Measurements from ENCODE around the gene TSPAN1.

DNA sequence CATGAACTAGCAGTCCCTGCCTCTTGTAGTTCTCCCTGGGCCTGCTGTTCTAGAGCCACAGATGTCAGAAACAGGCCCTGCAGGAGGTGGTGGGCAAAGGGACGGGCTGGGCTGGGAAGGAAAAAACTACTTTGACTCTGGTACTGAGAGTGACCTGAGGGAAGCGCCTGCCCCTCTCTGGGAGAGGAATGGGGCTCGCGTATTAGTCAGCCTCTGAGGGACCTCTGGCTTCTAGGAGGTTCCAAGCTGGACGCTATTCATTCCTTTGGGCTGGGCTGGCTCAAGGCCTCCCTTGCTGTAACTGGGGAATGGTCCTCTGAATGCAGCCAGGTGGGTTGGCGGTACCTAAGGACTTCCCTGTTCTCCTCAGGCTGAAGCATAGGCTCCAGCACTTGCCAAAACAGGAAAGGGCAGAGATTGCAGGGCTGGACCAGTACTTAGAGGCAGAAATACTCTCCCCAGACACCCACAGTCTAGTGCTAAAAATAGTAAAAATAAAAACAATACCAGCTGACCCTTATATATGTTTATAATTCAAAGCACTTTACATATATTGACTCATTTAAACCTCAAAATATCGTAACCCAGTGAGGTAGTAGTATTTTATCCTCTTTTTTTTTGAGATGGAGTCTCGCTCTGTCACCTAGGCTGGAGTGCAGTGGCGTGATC is 16.3 kb downstream of the TSPAN1 start:
- no peak for TF ChIP-seq GATA2 (IDR thresholded peaks at IDR 0.05; ENCODE audit: low read depth, low read length)
- no peak for TF ChIP-seq GATA3 (IDR thresholded peaks at IDR 0.05; ENCODE audit: low read depth, low read length)

Data from SH-SY5Y (cell line).